SW 1271 (cell line): ENCODE measurements around the gene NAAA.
"Not testable (repeated sequence)": the region's sequence is repeated elsewhere in the genome, so short reads cannot be mapped to it uniquely, and the experiment has no call there.

Experiments
- DNase-seq, 2 experiments: peaks; one replicate each; lab custom pipeline; 2025; lab: John Stamatoyannopoulos, UW

Gene NAAA

DNA sequence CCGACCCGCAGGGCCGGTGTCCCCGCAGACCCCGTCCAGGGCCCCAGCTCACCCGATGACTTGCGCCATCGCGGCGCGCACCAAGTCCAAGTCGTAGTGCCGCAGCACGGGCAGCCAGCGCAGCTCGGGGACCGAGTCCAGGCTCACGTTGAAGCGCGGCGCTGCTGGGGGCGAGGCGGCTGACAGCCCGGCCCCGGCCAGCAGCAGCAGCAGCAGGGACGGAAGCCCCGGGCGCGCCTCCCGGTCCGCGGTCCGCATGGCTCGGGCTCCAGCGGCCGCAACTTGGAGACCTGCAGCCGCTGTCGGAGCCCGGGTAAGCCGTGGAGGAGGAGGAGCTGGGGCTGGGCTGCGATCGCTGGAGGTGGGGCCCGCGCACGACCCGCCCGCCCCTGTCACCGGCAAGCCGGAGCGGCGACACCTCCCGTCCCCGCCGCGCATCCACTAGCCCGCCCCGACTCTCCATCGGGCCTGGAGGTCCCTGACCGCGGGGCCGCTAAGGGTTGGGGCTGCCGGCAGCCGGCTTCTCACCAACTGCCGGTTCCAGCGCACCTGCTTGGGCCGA lies at the start of gene NAAA:
Gene NAAA, minus strand, starts transcription at position 322 of the 562 bp plus-strand sequence. Its CDS starts 64 bp downstream, at position 258.
- peak; percentile 7 to 74 for DNase-seq

DNA sequence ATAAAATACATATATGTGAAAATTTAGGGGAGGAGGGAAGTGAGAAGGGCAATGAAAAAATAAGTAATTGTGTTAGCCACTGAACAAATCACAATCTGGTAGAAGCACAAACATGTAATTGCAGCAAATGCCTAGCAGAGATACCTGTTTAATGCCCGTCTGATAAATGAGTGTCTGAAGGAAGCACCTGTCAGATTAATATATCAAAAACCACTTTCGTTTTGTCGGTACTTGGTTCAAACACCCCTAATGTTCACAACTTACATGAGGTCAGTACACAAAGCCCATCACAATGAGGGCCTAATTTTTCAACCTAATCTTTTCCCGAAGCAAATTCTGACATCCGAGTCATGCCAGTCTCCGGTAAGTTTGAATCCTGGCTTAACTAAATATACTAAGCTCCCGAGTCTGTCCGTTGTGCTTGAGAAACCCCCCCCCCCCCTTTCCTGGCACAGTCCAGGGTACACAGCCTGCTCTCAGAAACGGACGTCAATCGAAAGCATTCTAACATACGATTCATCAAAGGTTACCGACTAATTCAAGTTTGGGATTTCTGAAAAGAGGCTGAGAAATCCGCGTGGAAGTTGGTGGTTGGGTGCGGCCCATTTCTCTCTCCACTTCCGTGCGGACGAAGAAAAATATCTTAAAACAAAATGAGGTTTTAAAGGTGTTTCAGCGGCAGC lies 49.2 kb upstream of the NAAA start:
- DNase-seq, result no peak

DNA sequence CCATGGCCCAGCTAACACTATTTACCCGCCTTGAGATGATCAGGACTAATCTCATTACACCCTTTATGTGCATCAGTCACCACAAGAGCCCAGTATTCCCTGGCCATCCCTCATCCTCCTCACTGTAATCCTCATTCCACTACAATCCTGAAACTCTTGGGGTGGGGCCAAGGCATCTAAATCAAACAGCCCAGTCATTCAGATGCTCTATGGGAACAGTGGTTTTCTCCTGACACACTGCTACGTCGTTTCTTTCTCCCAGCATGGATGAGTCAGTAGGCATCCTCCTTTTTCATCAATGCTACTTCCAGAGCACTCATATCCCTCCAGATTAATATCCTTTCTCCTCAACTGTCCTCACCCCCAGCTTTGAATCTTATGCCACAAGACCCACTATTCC lies 44.3 kb upstream of the NAAA start:
- DNase-seq, result no peak

DNA sequence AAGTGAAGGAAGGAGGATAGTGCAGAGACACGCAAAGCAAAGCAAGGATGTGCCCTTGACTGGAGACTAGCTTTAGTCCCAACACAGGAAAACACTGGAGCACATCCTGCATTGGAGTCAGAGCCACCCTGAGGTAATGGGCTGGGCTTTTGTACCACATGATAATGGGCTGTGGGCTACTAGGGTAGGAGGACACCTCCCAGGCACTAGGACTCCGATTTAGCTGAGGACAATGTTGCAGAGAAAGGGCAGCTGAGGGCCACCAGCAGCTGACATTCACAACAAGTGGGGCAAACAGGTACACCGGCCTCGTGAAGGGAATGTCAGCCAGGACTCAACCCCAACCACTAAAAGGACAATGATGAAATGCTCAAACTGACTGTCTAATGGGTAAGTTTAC lies 39.8 kb upstream of the NAAA start:
- DNase-seq, result no peak

DNA sequence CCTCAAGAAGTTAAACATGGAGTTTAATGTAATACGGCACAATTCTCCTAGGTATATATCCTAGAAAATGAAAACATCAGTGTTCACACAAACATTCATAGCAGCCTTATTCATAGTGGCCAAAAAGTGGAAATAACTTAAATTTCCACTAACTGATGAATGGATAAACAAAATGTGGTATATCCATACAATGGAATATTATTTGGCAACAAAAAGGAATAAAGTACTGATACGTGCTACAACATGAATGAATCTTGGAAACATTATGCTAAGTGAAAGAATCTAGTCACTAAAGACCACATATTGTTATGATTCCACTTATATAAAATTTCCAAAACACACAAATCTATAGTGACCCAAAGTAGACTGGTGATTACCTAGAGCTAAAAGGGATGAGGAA lies 35.4 kb upstream of the NAAA start:
- DNase-seq, result no peak

DNA sequence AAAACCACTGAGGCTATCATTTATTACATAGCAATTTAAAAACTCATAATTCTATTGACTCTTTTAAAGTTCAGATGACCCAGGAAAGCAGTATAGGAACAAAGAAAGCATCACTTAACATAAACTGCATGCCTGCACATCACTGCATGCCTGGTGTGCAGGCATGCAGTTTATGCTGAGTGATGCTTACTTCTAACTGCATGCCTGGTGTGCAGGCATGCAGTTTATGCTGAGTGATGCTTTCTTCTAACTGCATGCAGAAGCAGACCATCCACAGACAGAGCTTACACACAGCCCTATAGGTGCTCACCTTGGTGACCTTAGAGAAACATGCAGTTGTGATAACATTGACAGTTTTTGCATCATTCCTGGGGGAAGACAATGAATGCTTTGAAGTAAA lies 33.0 kb upstream of the NAAA start:
- DNase-seq, result no peak

DNA sequence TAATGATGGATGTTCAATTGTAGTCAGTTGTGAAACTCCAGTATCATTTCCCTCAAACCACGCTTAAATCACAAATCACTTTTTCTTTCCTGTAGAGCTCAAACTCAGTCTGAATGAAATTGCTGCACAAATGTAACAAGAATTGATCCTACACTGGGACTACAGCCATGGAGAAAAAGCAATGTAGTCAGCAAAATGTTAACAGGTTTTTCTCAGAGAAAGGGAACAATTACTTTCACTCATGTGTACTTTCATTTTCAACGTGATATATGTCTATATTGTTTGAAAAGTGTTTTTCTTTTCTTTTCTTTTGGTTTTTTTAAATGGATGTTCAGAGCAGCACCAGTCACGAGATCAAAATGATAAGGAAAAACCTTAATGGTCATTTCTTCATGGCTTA lies 27.3 kb upstream of the NAAA start:
- DNase-seq, result no peak

DNA sequence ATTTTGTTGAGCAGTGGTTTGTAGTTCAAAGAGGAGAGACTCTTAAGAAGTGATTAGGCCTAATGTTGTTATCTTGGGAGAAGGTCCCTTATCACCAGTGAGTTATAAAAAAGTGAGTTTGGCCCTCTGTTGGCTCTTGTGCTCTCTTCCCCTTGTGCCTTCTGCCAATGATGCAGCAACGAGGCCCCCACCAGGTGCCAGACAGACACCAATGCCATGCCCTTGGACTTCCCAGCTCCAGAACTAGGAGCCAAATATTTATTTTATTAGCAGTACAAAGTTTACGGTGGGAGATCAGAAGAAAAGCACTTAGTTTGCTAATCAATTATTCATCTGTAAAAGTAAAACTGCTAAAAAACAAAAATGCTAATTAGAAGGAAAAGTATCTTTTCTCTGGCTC lies 22.7 kb upstream of the NAAA start:
- DNase-seq, result no peak

DNA sequence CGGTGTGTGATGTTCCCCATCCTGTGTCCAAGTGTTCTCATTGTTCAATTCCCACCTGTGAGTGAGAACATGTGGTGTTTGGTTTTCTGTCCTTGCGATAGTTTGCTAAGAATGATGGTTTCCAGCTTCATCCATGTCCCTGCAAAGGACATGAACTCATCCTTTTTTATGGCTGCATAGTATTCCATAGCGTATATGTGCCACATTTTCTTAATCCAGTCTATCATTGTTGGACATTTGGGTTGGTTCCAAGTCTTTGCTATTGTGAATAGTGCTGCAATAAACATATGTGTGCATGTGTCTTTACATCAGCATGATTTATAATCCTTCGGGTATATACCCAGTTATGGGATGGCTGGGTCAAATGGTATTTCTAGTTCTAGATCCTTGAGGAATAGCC lies 21.3 kb upstream of the NAAA start:
- DNase-seq, result not testable (repeated sequence)

DNA sequence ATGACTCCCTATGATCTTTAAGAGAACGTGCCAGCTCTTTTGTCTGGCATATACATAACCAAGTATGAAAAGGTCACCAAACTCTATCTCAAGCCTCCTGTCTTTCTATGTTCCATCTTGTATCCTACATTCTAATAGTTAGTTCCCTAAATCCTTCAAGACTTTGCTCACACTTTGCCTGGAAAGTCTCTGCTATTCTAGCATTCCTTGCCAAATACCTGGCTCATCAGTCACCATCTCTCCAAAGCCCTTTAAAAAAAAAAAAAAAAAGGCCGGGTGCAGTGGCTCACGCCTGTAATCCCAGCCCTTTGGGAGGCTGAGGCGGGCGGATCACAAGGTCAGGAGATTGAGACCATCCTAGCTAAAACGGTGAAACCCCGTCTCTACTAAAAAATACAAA lies 17.7 kb upstream of the NAAA start:
- not testable (repeated sequence) for DNase-seq

DNA sequence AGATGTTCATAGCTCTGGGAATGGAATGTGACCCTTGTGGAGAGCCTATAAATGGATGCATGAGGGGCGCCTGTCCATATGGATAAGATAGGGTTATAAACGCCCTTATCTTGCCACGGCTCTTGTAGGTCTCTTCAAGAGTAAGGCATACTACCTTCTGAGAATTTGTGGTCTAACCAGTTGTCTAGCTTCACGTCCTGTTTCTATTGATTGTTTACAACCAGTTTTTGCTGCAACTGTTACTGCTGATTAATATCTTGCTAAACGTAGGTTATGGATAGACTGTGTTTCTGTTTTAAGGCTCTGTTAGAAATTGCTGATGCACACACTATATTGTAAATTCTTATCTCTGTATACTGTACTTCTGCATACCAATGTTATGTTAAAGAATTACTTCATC lies 14.0 kb upstream of the NAAA start:
- not testable (repeated sequence) for DNase-seq

DNA sequence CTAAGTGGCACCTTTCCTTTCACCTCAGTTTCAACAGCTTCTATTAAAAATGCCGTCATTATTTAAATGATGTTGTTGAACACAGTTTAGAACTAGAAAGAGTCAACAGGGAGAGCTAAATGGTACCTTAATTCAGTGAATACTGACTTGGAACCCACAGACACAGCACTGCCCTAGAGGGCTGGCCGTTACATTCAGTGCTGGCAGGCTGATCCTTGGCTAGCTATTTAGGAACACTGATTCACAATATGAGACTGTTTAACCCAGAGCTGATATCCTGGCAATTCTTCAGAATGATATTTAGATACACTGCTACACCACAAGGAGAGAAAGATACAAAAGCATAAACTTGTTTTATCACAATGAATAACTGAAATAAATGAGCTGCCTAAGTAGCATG lies 12.7 kb upstream of the NAAA start:
- no peak for DNase-seq

DNA sequence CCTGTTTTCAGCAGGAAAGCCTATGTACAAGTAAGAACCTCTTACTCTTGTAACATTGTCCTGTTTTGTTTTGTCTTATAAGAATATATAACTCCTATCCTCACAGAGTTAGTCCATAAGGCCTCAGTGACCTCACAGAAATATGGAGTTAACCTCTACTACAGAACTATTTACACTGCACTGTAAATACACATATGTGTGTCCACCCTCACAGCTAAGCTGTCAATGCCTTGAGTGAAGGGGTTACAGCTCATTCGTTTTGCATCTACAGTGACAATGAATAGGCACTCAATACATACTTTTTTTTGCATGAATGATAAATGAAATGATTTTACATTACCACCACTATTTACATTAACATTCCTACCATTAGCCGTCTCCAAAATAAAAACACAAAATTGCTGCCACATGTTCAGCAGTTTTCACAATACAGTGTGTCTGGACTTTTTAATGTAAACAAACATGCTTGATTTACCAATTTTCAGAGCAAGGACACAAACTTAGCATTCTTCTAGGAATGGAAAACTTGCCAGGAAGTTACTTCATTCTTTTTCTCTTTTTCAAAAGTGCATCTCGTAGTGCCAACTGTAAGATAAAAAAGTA lies 9.5 kb upstream of the NAAA start:
- DNase-seq, result no peak

DNA sequence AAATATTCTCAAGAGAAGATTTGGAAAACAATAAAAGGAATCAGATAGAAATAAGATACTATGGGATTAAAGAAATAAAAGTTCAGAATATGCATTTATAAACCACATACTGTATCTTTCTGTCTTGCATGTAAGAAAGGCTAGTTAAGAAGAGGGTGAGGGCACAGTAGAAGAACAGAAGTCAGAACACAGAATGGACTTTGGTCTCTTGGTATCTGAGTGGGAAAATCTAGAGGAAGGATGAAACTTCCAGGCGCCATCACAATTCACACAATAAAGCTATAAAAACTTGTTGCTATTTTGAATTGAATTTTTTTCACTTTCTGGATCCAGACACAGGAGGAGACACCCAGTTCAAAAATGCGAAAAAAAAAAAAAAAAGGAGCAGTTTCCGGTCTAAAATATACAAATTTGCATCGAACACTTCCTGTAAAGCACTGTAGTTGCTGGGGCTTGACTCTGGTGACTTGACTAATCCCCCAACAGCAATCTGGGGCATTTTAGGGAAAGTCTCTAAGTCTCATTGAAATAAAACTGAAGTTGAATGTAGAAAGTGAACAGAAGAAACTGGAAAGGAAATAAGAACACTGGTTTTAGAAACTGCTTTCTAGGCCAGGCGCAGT lies 8.1 kb upstream of the NAAA start:
- DNase-seq, result no peak

DNA sequence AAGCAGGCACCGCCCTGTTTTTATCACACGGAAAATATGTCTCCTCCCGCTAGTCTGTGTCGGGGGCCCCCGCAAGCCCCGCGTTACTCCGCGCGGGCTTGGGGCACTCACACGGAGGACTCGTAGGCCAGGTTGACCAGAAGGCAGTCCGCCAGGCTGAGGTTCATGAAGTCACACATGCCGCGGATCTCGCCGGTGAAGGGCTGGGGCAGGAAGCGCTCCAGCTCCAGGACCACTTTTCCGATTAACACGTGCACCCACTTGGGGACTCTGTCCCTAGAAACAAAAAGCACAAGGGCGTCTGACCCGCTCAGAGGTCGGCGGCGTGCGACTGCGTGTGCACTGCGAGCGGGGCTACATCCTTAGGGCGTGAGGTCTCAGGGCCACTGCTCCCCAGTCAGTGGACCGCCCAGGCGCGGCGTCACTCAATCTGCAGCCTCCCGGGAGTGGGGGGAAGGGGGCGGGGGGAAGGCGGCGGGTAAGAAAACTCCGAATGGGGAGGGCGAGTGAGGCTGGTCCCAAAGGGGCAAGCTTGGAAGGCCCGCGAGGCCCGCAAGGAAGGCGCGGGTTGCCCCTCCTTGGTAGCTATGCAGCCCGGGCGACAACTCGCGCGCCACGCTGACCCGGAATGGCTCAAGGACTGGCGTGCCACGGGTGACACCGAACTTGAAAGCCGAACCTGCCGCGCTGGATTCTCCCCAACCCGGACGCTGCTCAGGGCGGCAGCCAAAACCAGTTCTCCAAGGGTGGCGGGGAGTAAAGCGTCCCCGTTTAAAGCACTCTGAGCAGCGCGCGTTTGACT lies 722 bp downstream of the NAAA start:
- DNase-seq, result peak; percentile 32 to 53

DNA sequence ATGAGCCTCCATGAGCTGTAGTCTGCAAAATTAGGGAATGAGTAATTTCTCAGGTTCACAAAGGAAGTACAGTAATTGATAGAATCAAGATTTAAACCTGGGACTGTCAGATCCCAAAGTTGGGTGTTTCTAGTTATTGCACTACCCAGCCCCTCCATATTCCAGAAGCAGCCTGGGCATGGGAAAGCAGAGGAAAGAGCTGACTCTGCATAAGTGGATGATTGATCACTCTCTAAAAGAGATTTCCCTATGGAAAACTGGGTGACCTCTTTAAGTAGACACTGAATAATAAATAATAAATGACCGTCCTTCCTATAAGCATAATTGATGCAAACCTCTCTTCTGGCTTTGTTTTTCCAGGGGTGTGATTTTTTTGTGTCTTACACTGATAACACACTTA lies 5.2 kb downstream of the NAAA start:
- DNase-seq, result no peak

DNA sequence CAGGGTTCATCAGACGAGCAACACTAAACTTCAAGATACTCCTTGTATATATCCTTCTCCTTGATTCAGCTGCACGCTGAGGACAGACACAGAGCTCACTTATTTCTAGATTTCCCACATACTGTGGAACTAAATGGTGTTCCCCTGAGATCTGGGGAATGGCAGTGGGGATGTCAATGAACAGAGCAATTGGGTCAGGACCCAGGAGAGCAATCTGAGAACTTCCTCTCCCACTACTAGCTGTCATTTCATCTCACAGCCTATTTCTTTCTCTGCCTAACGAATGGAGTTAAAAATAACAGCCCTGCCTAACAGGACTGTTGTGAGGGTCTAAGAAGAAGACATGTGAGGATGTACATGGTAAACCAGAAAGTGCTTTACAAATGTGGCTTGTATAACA lies 10.7 kb downstream of the NAAA start:
- DNase-seq, result no peak

DNA sequence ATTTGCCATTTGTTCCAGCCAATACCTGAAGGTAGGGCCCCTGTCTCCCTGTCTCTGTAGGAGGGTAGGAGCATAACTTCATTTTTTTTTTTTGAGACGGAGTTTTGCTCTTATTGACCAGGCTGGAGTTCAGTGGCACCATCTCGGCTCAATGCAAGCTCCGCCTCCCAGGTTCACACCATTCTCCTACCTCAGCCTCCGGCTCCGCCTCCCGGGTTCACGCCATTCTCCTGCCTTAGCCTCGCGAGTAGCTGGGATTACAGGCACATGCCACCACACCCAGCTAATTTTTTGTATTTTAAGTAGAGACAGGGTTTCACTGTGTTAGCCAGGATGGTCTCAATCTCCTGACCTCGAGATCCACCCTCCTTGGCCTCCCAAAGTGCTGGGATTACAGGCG lies 15.9 kb downstream of the NAAA start:
- not testable (repeated sequence) for DNase-seq

DNA sequence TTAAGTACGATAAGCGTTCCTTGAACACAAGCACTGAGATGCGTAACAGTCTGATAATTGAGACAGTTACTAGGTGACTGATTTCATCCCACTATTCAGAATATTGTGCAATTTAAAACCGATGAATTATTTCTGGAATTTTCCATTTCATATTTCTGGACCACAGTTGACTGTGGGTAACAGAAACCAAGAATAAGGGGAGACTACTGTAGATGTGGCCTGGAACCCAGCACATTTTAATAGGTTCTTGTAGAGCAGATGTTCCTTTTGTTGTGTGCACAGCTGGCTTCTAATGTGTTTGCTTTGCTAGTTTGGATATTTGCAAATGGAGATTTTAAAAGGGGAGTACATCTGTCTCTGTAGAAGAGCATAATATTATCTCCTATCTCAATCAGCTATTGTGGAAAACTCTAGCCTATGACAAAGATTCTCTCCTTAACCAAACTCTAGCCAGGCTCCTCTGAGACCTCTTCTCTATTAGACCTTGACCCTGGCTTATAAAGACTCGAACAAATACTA lies 16.4 kb downstream of the NAAA start:
- DNase-seq, result no peak

DNA sequence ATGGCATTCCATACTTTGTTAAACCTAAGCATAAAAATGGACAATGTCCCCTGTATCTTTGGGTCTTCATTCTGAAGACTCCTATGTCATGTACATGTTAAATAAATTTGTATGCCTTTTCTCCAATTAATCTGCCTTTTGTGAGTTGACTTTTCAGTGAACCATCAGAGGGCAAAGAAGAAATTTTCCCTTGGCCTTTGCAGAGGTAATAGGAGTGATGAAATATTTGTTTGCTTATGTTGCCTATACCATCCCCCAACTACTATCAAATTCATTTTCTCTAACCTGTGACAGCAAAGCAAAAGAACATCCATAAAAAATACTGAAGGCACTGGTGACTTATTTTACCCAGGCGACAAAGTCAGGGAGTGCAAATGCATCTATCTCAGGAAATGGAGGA lies 18.2 kb downstream of the NAAA start:
- DNase-seq, result no peak

DNA sequence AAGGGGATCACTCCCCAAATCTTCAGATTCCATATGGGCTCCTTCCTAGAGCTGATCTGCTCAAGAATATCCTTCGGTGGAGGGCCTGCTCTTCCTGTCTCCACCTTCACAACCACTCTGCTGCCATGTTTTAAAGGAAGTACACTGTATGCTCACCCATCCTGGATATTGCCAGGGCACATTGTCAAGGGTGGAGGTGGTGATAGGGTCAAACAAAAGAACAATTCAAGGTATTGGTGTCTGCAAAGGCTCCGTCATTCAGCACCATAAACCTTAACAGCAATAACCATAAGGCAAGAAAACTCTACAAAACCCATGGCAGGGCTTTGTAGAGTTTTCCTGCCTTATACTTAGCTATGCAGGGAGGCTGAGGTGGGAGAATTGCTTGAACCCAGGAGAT lies 18.9 kb downstream of the NAAA start:
- DNase-seq, result no peak

DNA sequence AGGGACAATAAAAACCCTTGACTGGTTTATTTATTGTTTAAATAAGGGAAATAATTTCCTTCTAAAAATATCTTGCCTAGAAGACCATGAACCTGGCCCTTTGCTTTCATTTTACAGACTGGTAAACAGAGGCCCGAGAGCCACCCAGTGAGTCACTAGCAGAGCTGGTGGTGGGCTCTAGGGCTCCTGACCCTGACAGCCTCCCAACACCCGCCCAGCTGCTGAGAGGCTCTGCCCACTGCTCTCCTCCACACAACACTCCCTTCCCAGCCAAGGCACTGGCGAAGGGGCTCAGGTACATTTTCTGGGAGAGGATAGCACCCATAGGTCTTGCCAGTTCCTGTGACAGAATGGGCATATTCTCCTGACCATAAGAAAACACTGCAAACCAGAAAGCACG lies 20.5 kb downstream of the NAAA start:
- no peak for DNase-seq
